ENCODE results near the gene SGPL1. TPM values are rescaled to one million over a fixed set of nuclear protein-coding genes. Genes with fewer than 3 reads are reported as not detected.

SGPL1 gene
- total RNA-seq, 1 donor from 2014 or later: 38.1 TPM

DNA sequence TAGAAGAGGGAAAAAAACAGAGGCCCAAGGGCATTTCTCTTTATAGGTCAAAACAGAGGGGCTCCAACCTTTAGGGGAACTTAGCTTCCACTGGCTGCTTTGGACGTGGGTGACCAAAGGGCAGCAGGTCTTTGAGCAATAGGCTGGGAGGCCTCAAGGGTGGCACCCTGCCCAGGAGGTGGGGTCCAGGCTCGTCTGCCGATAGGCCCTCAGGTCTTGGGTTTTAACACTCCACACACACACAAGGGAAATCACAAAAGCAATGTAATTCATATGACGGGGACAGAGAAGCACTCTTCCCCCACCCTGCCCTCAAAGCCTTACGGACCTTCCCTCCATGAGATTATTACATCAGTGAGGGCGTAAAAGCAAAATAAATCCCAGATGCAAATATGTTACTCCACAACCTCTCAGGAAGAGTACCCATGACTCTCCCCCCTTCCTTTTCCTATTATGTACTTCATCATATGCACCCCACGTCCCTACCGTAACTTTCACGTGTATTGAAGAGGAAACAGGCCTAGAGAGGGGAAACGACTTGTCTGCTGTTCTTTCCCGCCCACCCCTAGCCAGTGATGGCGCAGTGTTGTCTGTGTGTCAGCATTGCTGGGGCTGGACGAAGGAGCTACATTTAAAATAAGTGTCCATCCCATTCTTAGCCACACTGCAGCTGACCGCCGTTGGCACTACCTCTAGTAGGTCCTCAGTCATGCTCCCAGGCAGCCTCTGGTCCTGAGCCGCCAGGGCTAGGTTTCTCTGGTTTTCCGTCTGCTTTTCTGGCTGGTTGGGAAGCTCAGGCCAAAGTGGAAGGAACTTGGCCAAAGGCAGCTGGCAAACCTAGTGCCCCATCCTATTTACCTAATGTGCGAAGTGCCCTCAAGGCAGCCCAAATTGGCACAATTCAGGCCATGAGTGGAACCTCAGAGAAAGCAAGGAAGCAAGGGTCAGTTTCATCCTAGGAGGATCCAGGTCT is 70.5 kb downstream of the SGPL1 start:
- DNase-seq: no peak

DNA sequence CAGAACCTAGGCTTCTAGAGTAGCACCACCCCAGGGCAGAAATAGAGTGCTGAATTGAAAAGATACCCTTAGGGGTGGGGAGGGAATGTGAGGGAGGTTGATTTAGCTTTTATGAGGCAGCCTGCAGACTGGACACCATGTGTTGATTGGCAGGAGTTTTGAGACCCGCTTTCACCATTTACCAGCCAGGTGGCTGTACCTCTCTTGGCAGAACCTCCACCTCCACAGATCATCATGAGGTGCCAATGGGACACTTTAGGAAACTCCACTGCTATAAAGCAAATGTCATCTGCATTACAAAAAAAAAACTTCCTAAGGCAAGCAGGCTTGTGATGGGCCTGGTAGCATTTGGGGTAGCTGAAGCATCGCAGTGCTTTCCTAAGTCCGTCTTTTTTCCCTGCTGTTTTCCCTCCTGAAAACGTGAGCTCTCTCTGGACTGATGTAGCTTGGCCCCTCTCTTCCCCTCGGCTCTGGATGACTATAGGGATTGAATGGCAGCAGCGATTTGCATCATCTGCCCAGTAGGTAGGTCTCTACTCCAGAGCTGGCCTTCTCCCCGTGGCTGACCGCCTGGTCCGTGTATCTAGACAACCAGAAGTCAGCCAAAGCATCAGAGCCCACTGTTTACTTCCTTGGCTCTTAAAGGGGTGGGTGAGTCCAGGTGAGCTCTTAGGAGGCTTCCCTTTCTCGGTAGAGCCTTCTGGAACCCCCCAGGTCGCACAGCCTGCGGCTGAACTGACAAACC is 71.3 kb downstream of the SGPL1 start:
- DNase-seq: no peak

DNA sequence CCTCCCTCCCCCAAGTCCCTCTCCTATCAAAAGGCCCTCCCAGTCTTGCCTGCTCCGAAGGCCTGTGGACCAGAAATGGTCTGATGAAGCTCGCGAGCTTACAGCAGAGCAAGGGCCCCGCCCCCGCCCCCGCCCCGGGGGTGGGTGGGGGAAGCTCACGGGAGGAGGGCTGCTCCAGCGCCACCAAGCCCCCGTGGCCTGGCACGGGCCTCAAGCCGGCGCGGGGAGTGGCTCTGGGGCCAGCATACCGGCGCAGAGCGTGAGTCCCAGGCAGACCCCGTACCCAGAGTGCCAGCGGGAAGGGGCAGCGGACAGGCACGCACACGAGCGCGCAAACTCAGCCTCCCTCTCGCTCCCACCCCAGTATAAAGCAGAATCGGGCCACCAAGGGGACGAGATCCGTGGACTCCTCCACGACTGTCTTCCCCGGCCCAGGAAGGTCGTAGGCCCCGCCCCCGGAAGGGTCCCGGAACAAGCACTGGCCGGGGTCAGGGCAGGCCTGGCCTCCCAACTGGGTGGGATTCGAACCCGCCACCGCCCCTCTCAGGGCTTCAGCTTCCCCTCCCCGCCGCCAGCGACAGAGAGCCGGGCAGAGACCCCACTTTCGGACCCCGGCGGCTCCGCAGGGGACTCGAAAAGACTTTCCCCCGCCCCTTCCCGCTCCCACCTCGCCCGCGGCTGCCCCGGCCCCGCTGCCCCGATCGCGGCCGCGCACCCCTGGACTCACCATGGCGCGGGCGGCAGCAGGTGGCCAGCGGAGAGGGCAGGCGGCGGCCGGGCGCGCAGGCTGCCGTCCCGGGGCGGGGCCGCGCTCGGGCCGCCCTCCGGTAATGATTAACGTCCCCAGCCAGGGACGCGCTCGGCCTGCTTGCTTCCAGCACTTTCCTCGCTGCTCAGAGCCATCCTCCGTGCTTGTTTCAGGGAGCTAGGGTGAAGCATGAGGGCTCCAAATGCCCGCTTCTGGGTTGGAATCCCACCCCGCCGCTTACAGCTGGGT is 72.4 kb downstream of the SGPL1 start, which contains the start of gene PCBD1:
PCBD1 (minus strand) TSS at position 762 of the 997 bp plus-strand sequence; CDS start at position 730, 32 bp downstream.
- DNase-seq: peak; percentile 66

DNA sequence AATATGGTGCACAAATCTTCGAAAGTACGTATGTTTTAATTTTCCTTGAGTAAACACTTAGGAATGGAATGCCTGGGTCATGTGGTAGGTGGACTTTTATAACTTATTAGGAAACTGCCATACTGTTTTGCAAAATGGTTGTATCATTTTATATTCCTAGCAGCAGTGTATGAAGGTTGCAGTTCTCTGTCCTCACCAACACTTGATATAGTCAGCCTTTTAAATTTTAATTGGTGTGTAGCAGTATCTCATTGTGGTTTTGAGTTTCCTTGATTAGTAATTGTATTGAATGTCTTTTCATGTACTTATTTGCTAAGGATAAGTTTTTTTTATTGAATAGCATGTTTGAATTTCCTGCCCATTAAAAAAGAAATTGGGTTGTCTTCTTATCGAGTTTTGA is 73.5 kb downstream of the SGPL1 start:
- no peak for DNase-seq

- peak; percentile 5 for DNase-seq
Observed at GRCh38 chr10:70890917-70891431, 75.2 kb downstream of the SGPL1 start.

DNA sequence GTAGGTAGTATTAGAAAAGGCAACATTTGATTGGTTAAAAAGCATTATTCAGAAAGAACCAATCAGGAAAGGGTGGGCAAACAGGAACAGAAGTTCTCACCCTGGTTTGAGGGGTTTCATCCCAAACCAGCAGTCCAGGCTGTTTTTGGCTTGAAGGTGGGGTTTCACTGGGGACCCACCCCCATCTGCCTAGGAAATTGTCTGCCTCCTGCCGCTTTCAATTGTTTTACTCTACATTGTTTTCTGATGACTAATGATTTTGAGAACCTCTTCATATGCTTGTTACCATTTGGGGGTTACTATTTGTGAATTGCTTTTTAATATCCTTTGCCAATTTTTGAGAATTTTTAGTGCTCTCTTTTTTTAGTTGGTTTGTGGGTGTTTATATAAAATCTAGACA is 75.9 kb downstream of the SGPL1 start:
- DNase-seq: no peak

GRCh38 chr10:70892631-70893030 is 76.9 kb downstream of the SGPL1 start:
- DNase-seq: no peak

GRCh38 chr10:70893227-70894006 is 77.7 kb downstream of the SGPL1 start:
- DNase-seq: no peak

- DNase-seq: no peak
Observed at GRCh38 chr10:70894416-70894815, 78.7 kb downstream of the SGPL1 start.

DNA sequence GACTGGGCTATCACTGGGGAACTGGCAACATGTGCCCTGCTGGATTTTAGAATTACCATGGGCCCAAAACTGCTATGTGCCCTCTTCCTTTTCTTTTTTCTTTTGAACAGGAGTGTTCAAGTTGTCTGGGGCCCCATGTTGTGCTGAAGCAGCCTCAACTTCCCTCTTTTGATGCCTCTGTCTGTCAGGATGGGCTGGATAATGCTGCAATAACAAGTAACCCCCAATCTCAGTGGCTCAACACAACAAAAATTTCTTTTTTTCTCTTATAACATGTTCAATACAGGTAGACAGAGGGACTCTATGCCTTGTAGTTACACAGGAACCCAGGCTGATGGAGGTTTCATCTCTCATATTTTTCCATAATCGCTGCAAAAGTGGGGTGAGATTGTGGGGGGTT is 80.8 kb downstream of the SGPL1 start:
- no peak for DNase-seq

GRCh38 chr10:70898687-70899086 is 82.9 kb downstream of the SGPL1 start:
- DNase-seq: no peak

DNA sequence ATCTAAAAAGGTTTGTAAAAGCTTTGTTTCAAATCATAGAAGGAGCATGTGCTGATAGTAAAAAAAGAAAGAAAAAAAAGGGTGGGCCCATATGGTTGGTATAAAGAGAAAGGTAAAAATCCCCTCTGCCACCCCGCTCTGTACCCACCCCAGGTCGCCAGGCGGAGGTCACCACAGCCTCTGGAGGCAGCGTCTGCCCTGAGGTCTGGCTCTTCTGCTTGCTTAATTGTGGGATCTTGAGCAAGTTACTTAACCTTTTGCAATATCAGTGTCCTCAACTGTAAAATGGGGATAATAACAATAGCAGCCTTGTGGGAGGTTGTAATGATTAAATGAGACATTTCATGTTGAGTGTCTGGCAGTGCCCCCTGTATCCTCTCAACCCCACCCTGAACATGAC is 83.3 kb downstream of the SGPL1 start:
- no peak for DNase-seq

GRCh38 chr10:70901276-70901878 is 85.6 kb downstream of the SGPL1 start:
- DNase-seq: no peak

DNA sequence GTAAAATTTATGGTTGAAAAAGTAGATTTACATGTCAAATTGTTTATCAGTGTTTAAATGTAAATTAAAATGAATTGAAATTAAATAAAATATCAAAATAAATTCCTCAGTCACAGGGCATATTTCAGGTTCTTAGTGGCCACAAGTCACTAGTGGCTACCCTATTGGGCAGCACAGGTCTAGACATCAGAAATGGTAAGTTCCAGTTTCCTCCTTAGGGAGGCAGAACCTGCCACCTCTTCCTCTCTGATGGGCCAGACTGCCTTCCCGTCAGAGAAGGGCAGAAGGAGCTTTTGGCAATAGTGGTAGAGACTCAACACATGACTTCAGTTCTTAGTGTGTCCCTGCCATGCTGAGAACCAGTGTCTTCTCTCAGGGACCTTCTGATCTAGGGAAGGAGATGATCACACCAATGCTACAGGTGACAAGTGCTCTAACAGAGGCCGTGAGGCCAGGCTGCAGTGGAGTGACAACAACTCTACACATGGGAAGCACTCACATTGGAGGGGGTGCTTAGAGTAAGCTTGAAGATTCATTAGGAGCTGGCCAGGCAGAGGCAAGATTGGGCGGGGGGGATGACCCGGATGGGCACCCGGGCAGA is 87.0 kb downstream of the SGPL1 start:
- no peak for DNase-seq

- peak; percentile 53 for DNase-seq
Observed at GRCh38 chr10:70903262-70903921, 87.6 kb downstream of the SGPL1 start.

- no peak for DNase-seq
Observed at GRCh38 chr10:70905071-70906021, 89.6 kb downstream of the SGPL1 start.

- DNase-seq: no peak
Observed at GRCh38 chr10:70906031-70906783, 90.5 kb downstream of the SGPL1 start.
